ENCODE data around the gene AHCYL2. TPM values are rescaled to one million over a fixed set of nuclear protein-coding genes. Genes with fewer than 3 reads are reported as not detected.

AHCYL2 gene
- total RNA-seq: 10 to 100 TPM; 30.8 to 31.4 TPM
- 15.7 TPM for polyA plus RNA-seq (2013, experiment 1 of 2)
- 18.1 TPM for polyA plus RNA-seq (2013, experiment 2 of 2)
- long read RNA-seq, experiment 1, full-length matches to known transcripts: 2 of 6 reads
- long read RNA-seq, experiment 1, partial matches to known transcripts: 1 of 6 reads
- long read RNA-seq, experiment 1, other reads (novel, unspliced or antisense): 3 of 6 reads
- long read RNA-seq, experiment 2, full-length matches to known transcripts: 41 of 62 reads
- long read RNA-seq, experiment 2, partial matches to known transcripts: 5 of 62 reads
- long read RNA-seq, experiment 2, other reads (novel, unspliced or antisense): 16 of 62 reads
- long read RNA-seq, experiment 3, partial matches to known transcripts: 1 of 6 reads
- long read RNA-seq, experiment 3, other reads (novel, unspliced or antisense): 5 of 6 reads
- long read RNA-seq, experiment 4, partial matches to known transcripts: 1 of 7 reads
- long read RNA-seq, experiment 4, other reads (novel, unspliced or antisense): 6 of 7 reads

DNA sequence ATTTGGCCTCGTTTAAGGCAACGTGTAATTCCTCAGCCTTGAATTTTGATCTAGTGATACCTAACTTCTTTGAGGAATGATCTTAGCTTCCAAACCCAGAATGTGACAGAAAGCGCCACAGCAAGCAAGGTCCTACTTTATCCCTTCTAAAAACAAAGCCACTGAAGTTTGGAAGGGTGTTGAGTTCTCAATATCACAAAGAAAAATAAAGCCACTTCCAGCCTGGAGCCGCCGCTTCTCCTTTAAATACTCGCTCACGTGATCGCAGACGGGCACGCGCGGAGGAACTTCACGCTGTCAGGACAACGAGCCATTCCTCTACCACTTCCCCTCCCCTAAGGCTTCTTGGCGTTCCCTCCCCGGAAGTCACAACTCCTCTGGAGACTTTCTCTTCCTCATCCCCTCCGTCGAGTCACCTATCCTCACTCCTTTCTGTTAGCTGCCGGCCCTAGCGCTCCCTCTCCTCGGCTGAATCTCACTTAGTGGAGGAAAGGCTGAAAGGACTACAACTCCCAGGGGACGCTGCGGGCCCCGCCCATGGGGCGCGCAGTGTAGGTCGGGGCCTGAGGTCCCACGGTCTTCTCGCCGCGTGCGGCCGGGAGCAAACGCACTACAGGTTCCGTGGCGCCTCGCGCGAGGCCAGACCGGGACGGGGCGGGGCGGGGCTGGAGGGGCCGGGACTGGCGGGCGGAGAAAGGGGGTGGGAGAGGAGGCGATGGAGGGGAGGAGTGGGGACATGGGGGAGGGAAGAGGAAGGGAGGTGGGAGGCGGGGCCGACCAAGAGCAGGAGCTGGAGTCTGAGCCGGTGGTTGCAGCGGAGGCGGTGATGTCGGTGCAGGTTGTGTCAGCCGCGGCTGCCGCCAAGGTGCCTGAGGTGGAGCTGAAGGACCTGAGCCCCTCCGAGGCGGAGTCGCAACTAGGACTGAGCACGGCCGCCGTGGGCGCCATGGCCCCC is at the start of gene AHCYL2:
AHCYL2 (plus strand) TSS at position 780 of the 955 bp plus-strand sequence.
- Histone ChIP-seq H3K27me3 (ENCODE audit: control insufficient read depth, insufficient read depth, low read length, poor library complexity, severe bottlenecking) (no peaks in the 10 kb centered on the region), H3K9ac (ENCODE audit: extremely low read depth, low read length, poor library complexity, severe bottlenecking) (peak within 1 kb of the TSS; percentile 42), H3K9me3 (ENCODE audit: control insufficient read depth, low read length) (no peaks in the 10 kb centered on the region), H3K36me3 (ENCODE audit: control insufficient read depth, insufficient read depth, low read length) (no peaks in the 10 kb centered on the region), H3K27ac (ENCODE audit: low read depth, low read length) (peak within 1 kb of the TSS; percentile 92), H3K4me1 (ENCODE audit: control insufficient read depth, insufficient read depth, low read length) (peaks cover 4% of the 10 kb centered on the region), H3K4me3 (ENCODE audit: low read length) (peak within 1 kb of the TSS; percentile 84)
- 1% methylated on average over 27 to 63 of the region's 63 CpGs for WGBS, 2 experiments (ENCODE audit: insufficient coverage in 1 of 2, insufficient read length in 1 of 2)
- H3K36me3 Mint-ChIP-seq (ENCODE audit: low read depth): no peaks in the 10 kb centered on the region
- H3K4me1 Mint-ChIP-seq: peaks cover 26% of the 10 kb centered on the region
- H3K9me3 Mint-ChIP-seq: no peaks in the 10 kb centered on the region
- H3K27me3 Mint-ChIP-seq (ENCODE audit: insufficient read depth): no peaks in the 10 kb centered on the region
- TF ChIP-seq, protein P1, sequence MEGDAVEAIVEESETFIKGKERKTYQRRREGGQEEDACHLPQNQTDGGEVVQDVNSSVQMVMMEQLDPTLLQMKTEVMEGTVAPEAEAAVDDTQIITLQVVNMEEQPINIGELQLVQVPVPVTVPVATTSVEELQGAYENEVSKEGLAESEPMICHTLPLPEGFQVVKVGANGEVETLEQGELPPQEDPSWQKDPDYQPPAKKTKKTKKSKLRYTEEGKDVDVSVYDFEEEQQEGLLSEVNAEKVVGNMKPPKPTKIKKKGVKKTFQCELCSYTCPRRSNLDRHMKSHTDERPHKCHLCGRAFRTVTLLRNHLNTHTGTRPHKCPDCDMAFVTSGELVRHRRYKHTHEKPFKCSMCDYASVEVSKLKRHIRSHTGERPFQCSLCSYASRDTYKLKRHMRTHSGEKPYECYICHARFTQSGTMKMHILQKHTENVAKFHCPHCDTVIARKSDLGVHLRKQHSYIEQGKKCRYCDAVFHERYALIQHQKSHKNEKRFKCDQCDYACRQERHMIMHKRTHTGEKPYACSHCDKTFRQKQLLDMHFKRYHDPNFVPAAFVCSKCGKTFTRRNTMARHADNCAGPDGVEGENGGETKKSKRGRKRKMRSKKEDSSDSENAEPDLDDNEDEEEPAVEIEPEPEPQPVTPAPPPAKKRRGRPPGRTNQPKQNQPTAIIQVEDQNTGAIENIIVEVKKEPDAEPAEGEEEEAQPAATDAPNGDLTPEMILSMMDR (conservative IDR thresholded peaks at IDR 0.05): no peak
- DNase-seq: peak; percentile 99
- peak within 1 kb of the TSS; percentile 83 for H3K4me3 Mint-ChIP-seq
- H3K27ac Mint-ChIP-seq: peak within 1 kb of the TSS; percentile 94

DNA sequence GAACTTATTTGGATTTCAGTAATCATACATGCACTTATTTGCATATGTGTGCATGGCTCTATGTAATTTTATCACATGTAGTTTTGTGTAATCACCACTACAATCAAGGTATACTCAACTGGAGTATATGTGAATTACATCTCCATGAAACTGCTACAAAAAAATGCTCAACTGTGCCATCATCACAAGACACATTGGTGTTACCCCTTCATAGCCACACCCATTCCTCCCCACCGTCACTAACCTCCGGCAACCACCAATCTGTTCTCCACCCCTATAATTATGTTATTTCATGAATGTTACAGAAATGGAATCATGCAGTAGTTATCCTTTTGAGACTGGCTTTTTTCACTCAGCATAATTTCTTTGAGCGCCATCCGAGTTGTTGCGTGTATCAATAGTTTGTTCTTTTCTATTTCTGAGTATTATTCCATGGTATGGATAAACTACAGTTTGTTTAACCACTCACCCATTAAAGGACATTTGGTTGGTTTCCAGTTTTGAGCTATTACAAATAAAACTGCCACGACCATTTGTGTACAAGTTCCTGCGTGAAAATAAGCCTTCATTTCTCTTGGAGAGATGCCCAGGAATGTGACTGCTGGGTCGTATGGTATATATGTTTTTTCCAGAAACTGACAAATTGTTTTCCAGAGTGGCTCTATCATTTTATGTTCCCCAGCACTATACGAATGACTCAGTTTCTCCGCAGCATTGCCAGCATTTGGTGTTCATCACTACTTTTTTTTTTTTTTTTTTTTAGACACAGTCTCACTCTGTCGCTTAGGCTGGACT is 47.7 kb upstream of the AHCYL2 start:
- Mint-ChIP-seq H3K27ac (no peak overlapping the region), H3K27me3 (ENCODE audit: insufficient read depth) (peaks cover 10% of the 10 kb centered on the region), H3K9me3 (peaks cover 4% of the 10 kb centered on the region), H3K36me3 (ENCODE audit: low read depth) (no peaks in the 10 kb centered on the region), H3K4me3 (no peak overlapping the region), H3K4me1 (no peaks in the 10 kb centered on the region)
- H3K27me3 ChIP-seq (ENCODE audit: control insufficient read depth, insufficient read depth, low read length, poor library complexity, severe bottlenecking): no peaks in the 10 kb centered on the region
- no peaks in the 10 kb centered on the region for H3K9me3 ChIP-seq (ENCODE audit: control insufficient read depth, low read length)
- no peaks in the 10 kb centered on the region for H3K36me3 ChIP-seq (ENCODE audit: control insufficient read depth, insufficient read depth, low read length)
- TF ChIP-seq, protein P1 (conservative IDR thresholded peaks at IDR 0.05): no peak
- no peak overlapping the region for H3K9ac ChIP-seq (ENCODE audit: extremely low read depth, low read length, poor library complexity, severe bottlenecking)
- WGBS, 2 experiments (ENCODE audit: insufficient coverage in 1 of 2, insufficient read length in 1 of 2): 89 to 90% methylated on average over 9 to 11 of the region's 11 CpGs
- no peak overlapping the region for H3K27ac ChIP-seq (ENCODE audit: low read depth, low read length)
- no peak for DNase-seq
- H3K4me1 ChIP-seq (ENCODE audit: control insufficient read depth, insufficient read depth, low read length): no peaks in the 10 kb centered on the region
- H3K4me3 ChIP-seq (ENCODE audit: low read length): no peak overlapping the region

Data from endodermal cell (in vitro differentiated cells).